Endothelial cell of umbilical vein (primary cell): ENCODE measurements around the gene FLNB.

Experiments
- EZH2 ChIP-seq: IDR thresholded peaks from 2 replicates; pipeline ENCODE4 v1.6.1; 2012; ENCODE audit warnings: borderline replicate concordance, low read depth, mild to moderate bottlenecking, moderate library complexity, low read length, inconsistent platforms; ENCODE audit not compliant: severe bottlenecking
- FOS ChIP-seq: IDR thresholded peaks from 2 replicates; pipeline ENCODE4 v1.6.1; 2011; ENCODE audit warnings: mild to moderate bottlenecking, low read length, moderate library complexity, borderline replicate concordance; ENCODE audit not compliant: insufficient read depth
- JUN ChIP-seq: IDR thresholded peaks from 2 replicates; pipeline ENCODE4 v1.6.1; 2011; ENCODE audit warnings: borderline replicate concordance, low read depth; ENCODE audit not compliant: insufficient read length, insufficient read depth
- MYC ChIP-seq: IDR thresholded peaks from one replicate; pipeline ENCODE4 v1.6.1; 2011; ENCODE audit warnings: mild to moderate bottlenecking, low read depth, low read length
- POLR2A ChIP-seq: IDR thresholded peaks from 2 replicates; pipeline ENCODE4 v1.6.1; 2012; ENCODE audit warnings: low read depth, mild to moderate bottlenecking, control low read depth, low read length
- POLR2AphosphoS5 ChIP-seq: IDR thresholded peaks from 2 replicates; pipeline ENCODE4 v1.6.1; 2012; ENCODE audit warnings: low read depth, mild to moderate bottlenecking, control low read depth, low read length, moderate library complexity; ENCODE audit not compliant: insufficient read depth
- TF ChIP-seq, protein P1 (sequence below), 2 donors: IDR thresholded peaks; 1 replicate in 1 of 2; 2 replicates in 1 of 2; pipeline ENCODE4 v1.5.1; 2011; ENCODE audit warnings: low read length in 2 of 2, mild to moderate bottlenecking in 2 of 2, moderate library complexity in 2 of 2, control low read depth in 1 of 2, inconsistent platforms in 1 of 2, low read depth in 1 of 2; ENCODE audit not compliant: insufficient read depth in 1 of 2; ENCODE audit errors: extremely low read depth in 1 of 2
- TF ChIP-seq, protein P2 (sequence below): IDR thresholded peaks from 2 replicates; pipeline ENCODE4 v1.6.1; 2011; ENCODE audit not compliant: insufficient read depth, insufficient read length

DNA sequence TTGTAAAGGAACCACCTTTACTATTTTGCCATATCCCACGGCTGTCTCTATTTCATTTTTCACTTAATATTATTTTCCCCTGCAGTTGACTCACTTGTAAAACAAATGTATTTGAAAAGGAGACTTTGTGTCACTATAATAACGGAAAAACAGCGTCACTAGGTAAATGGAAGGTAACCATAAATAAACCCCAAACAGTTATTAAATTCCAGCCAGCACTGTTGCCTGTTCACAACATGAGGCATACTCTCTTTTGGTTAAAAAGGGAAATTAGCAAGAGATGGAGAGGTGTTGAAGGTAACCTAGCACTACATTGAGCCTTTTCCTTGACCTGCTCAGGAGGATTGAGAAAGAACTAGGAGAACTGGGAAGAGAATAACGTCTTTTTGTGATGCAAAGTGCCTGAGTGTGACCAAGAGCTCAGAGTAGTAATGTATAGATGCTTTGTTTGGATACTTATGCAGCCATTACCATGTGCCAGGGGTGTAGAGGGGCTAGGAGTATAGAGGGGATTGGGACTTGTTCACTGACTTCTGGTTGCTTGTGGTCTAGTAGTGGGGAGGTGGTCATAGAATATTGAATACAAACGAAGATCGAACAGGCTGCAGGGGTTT lies 19.6 kb downstream of the FLNB start:
- TF ChIP-seq, protein P1, sequence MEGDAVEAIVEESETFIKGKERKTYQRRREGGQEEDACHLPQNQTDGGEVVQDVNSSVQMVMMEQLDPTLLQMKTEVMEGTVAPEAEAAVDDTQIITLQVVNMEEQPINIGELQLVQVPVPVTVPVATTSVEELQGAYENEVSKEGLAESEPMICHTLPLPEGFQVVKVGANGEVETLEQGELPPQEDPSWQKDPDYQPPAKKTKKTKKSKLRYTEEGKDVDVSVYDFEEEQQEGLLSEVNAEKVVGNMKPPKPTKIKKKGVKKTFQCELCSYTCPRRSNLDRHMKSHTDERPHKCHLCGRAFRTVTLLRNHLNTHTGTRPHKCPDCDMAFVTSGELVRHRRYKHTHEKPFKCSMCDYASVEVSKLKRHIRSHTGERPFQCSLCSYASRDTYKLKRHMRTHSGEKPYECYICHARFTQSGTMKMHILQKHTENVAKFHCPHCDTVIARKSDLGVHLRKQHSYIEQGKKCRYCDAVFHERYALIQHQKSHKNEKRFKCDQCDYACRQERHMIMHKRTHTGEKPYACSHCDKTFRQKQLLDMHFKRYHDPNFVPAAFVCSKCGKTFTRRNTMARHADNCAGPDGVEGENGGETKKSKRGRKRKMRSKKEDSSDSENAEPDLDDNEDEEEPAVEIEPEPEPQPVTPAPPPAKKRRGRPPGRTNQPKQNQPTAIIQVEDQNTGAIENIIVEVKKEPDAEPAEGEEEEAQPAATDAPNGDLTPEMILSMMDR (IDR thresholded peaks at IDR 0.05; ENCODE audit: extremely low read depth in 1 of 2, insufficient read depth in 1 of 2, low read depth in 1 of 2, low read length in 2 of 2), result no peak
- TF ChIP-seq EZH2 (no peak), POLR2A (no peak), JUN (no peak), MYC (no peak), POLR2AphosphoS5 (no peak), FOS (no peak)
- TF ChIP-seq, protein P2, sequence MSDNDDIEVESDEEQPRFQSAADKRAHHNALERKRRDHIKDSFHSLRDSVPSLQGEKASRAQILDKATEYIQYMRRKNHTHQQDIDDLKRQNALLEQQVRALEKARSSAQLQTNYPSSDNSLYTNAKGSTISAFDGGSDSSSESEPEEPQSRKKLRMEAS, result no peak
